ENCODE data around the gene BCR.

- TF ChIP-seq EZH2 (IDR thresholded peaks at IDR 0.05; ENCODE audit: borderline replicate concordance, insufficient read depth, low read depth, low read length, poor library complexity, severe bottlenecking) (no peak), CTCF (IDR thresholded peaks at IDR 0.05) (no peak)
Measured at GRCh38 chr22:23270798-23271596, 90.7 kb downstream of the BCR start.

All from B cell (primary cell).